Thyroid gland (tissue), 4 donors: ENCODE data around the gene NCOA3.

ENCODE experiments used
- CTCF ChIP-seq, 6 experiments: fragments of 200-600 bp in 3 of 6; fragments of 450-650 bp in 3 of 6; sonication (generic) in 3 of 6; IDR thresholded peaks; one replicate each; pipeline ENCODE4 v1.5.1; 2016 to 2019; ENCODE audit warnings: antibody characterized with exemption in 6 of 6, mild to moderate bottlenecking in 2 of 6, inconsistent platforms in 1 of 6, moderate library complexity in 1 of 6
- POLR2A ChIP-seq, 2 donors: fragments of 450-650 bp; IDR thresholded peaks; one replicate each; pipeline ENCODE4 v1.6.1; 2017; ENCODE audit warnings: antibody characterized with exemption in 2 of 2, mild to moderate bottlenecking in 2 of 2, moderate library complexity in 1 of 2

- TF ChIP-seq CTCF (IDR thresholded peaks at IDR 0.05) (no peak), POLR2A (IDR thresholded peaks at IDR 0.05) (no peak)
Measured at GRCh38 chr20:47588158-47588557, 86.5 kb downstream of the NCOA3 start.
